ENCODE measurements around the gene STARD9. TPM values are rescaled to one million over a fixed set of nuclear protein-coding genes. Genes with fewer than 3 reads are reported as not detected.
"Not testable (repeated sequence)": the region's sequence is repeated elsewhere in the genome, so short reads cannot be mapped to it uniquely, and the experiment has no call there.

Gene STARD9
- total and polyA plus RNA-seq, 10 of the 15 experiments (the other 5 are each of a cell fraction or from before 2014, with no cell fraction given), result 0.58 to 11.5 (median 6.1) TPM

DNA sequence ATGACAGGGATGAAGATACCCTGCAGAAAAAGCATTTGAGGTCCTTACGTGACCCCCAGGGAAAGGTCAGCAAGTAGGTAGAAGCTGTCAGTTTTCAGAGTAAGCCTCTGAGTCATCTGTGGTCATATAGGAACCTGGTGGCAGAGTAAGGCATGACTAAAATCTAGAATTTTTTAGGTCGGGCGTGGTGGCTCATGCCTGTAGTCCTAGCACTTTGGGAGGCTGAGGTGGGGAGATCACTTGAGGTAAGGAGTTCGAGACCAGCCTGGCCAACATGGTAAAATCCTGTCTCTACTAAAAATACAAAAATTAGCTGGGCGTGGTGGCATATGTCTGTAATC is 104.7 kb downstream of the STARD9 start:
- H3K27ac ChIP-seq (ENCODE audit: control insufficient read depth, insufficient read depth); CTCF ChIA-PET; H3K9me3 ChIP-seq (replicated peaks; ENCODE audit: control insufficient read depth, insufficient read depth, low read length); H4K20me1 ChIP-seq (ENCODE audit: control insufficient read depth, insufficient read depth); H3K4me2 ChIP-seq (ENCODE audit: control insufficient read depth, insufficient read depth); H3K79me2 ChIP-seq (ENCODE audit: control insufficient read depth, insufficient read depth, low read length); RAD21 ChIA-PET (ENCODE audit: unreplicated experiment); H3K4me3 ChIP-seq; POLR2A ChIA-PET; in situ Hi-C loops (cut with MboI); intact Hi-C loops (cut with micrococcal nuclease; ENCODE audit: unreplicated experiment); H3K4me1 ChIP-seq (ENCODE audit: control insufficient read depth, insufficient read depth, low read length); BruUV-seq (replicated peaks); H3K27me3 ChIP-seq (replicated peaks in 1 of 2; ENCODE audit: control insufficient read depth in 2 of 2, insufficient read depth in 2 of 2, low read length in 1 of 2); FAIRE-seq; H2AFZ ChIP-seq (ENCODE audit: control insufficient read depth, low read depth, low read length); H3K9ac ChIP-seq (ENCODE audit: control insufficient read depth, insufficient read depth, low read length); SMC1A ChIA-PET (ENCODE audit: uncharacterized antibody, unreplicated experiment): not testable (repeated sequence)
- WGBS (ENCODE audit: insufficient coverage, insufficient replicate concordance, low lambda C conversion rate, missing lambda C conversion rate), result 16% methylated on average over 5 of the region's 5 CpGs
- H3K36me3 ChIP-seq (ENCODE audit: control insufficient read depth in 2 of 2, insufficient read depth in 2 of 2, low read length in 1 of 2), result peaks cover 4 to 20% of the 10 kb centered on the region in 2 experiments
- peak; percentile 9 for DNase-seq (ENCODE audit: low read depth, low spot score)
- peak; percentile 86 for ATAC-seq
- TF ChIP-seq NR2F1 (conservative IDR thresholded peaks at IDR 0.05) (peak; percentile 69), EED (IDR thresholded peaks at IDR 0.05; ENCODE audit: low read depth) (peak; percentile 38; the same call in 1 of the 2 replicates), JUNB (IDR thresholded peaks at IDR 0.05) (peak; percentile 80), RUNX3 (IDR thresholded peaks at IDR 0.05; ENCODE audit: low read length) (peak; percentile 59)
- TF ChIP-seq, protein P1, sequence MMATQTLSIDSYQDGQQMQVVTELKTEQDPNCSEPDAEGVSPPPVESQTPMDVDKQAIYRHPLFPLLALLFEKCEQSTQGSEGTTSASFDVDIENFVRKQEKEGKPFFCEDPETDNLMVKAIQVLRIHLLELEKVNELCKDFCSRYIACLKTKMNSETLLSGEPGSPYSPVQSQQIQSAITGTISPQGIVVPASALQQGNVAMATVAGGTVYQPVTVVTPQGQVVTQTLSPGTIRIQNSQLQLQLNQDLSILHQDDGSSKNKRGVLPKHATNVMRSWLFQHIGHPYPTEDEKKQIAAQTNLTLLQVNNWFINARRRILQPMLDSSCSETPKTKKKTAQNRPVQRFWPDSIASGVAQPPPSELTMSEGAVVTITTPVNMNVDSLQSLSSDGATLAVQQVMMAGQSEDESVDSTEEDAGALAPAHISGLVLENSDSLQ (IDR thresholded peaks at IDR 0.05), result 0 out of 2 replicates have a peak, but pooled peaks have one; percentile 7

DNA sequence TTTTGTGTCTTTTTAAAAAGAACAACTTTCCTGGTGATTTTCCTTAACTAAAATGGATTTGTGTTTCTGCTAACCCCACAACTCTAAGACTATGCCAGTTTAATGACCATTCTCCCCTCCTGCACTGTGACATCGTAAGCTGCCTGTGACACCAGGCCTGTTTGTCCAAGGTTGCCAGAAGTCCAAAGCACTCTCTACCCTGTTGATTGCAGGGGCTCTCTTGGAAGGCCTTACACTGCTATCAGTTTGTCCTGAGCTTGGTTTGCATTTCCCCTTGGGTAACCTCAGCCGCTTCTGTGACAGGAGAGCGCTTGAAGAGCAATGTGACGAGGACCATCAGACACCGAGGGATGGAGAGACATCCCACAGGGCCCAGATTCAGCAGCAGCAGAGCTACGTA is 105.7 kb downstream of the STARD9 start:
- no peaks in the 10 kb centered on the region for H3K79me2 ChIP-seq (ENCODE audit: control insufficient read depth, insufficient read depth, low read length)
- H3K4me2 ChIP-seq (ENCODE audit: control insufficient read depth, insufficient read depth), result no peak overlapping the region
- no peaks in the 10 kb centered on the region for H3K9me3 ChIP-seq (replicated peaks; ENCODE audit: control insufficient read depth, insufficient read depth, low read length)
- no peak overlapping the region for H3K9ac ChIP-seq (ENCODE audit: control insufficient read depth, insufficient read depth, low read length)
- ChIA-PET SMC1A (ENCODE audit: uncharacterized antibody, unreplicated experiment) (no interaction called here), POLR2A (no interaction called here), RAD21 (ENCODE audit: unreplicated experiment) (no interaction called here), CTCF (interaction anchor here (0.9 kb wide), 1 partner anchor 24 kb away, joined by 3 read pairs; no protein-coding TSS in a partner anchor)
- no TSS peak for BruUV-seq (replicated peaks)
- intact Hi-C loops (cut with micrococcal nuclease; ENCODE audit: unreplicated experiment) (no loop called here), in situ Hi-C loops (cut with MboI) (no loop called here)
- ATAC-seq, result no peak
- WGBS (ENCODE audit: insufficient coverage, insufficient replicate concordance, low lambda C conversion rate, missing lambda C conversion rate), result 93% methylated on average over 6 of the region's 6 CpGs
- H3K27me3 ChIP-seq (replicated peaks in 1 of 2; ENCODE audit: control insufficient read depth in 2 of 2, insufficient read depth in 2 of 2, low read length in 1 of 2), result no peaks in the 10 kb centered on the region
- no peak for DNase-seq (ENCODE audit: low read depth, low spot score)
- no peak overlapping the region for H3K27ac ChIP-seq (ENCODE audit: control insufficient read depth, insufficient read depth)
- FAIRE-seq, result no peak
- peaks cover 4 to 25% of the 10 kb centered on the region in 2 experiments for H3K36me3 ChIP-seq (ENCODE audit: control insufficient read depth in 2 of 2, insufficient read depth in 2 of 2, low read length in 1 of 2)
- H2AFZ ChIP-seq (ENCODE audit: control insufficient read depth, low read depth, low read length), result no peak overlapping the region
- H4K20me1 ChIP-seq (ENCODE audit: control insufficient read depth, insufficient read depth), result no peaks in the 10 kb centered on the region
- H3K4me3 ChIP-seq, result no peak overlapping the region
- no peaks in the 10 kb centered on the region; the same call in 1 of the 2 replicates for H3K4me1 ChIP-seq (ENCODE audit: control insufficient read depth, insufficient read depth, low read length)
- TF ChIP-seq RUNX3 (IDR thresholded peaks at IDR 0.05; ENCODE audit: low read length), result no peak
- no peak for TF ChIP-seq DPF2 (IDR thresholded peaks at IDR 0.05)
- no peak for TF ChIP-seq EP300 (IDR thresholded peaks at IDR 0.05; ENCODE audit: borderline replicate concordance in 1 of 2, control insufficient read depth in 1 of 2, low read depth in 2 of 2, low read length in 2 of 2)
- no peak for TF ChIP-seq POLR2A (IDR thresholded peaks at IDR 0.05; ENCODE audit: low read depth, low read length)
- TF ChIP-seq JUNB (IDR thresholded peaks at IDR 0.05), result no peak
- no peak for TF ChIP-seq RB1 (IDR thresholded peaks at IDR 0.05; ENCODE audit: borderline replicate concordance)
- TF ChIP-seq EZH2 (IDR thresholded peaks at IDR 0.05; ENCODE audit: borderline replicate concordance, control insufficient read depth, low read depth, low read length), result no peak
- TF ChIP-seq TARDBP (IDR thresholded peaks at IDR 0.05; ENCODE audit: borderline replicate concordance), result no peak
- no peak for TF ChIP-seq SREBF2 (IDR thresholded peaks at IDR 0.05; ENCODE audit: low read length)
- no peak for TF ChIP-seq YBX1 (IDR thresholded peaks at IDR 0.05)
- TF ChIP-seq, protein P2, sequence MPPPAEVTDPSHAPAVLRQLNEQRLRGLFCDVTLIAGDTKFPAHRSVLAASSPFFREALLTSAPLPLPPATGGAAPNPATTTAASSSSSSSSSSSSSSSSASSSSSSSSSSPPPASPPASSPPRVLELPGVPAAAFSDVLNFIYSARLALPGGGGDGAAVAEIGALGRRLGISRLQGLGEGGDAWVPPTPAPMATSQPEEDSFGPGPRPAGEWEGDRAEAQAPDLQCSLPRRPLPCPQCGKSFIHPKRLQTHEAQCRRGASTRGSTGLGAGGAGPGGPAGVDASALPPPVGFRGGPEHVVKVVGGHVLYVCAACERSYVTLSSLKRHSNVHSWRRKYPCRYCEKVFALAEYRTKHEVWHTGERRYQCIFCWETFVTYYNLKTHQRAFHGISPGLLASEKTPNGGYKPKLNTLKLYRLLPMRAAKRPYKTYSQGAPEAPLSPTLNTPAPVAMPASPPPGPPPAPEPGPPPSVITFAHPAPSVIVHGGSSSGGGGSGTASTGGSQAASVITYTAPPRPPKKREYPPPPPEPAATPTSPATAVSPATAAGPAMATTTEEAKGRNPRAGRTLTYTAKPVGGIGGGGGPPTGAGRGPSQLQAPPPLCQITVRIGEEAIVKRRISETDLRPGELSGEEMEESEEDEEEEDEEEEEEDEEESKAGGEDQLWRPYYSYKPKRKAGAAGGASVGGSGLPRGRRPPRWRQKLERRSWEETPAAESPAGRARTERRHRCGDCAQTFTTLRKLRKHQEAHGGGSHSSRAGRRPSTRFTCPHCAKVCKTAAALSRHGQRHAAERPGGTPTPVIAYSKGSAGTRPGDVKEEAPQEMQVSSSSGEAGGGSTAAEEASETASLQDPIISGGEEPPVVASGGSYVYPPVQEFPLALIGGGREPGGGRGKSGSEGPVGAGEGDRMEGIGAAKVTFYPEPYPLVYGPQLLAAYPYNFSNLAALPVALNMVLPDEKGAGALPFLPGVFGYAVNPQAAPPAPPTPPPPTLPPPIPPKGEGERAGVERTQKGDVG (CRISPR knock-in tag; IDR thresholded peaks at IDR 0.05), result no peak
- no peak for TF ChIP-seq TCF7 (IDR thresholded peaks at IDR 0.05; ENCODE audit: borderline replicate concordance)

All from GM12878 (cell line).